K562 (cell line): ENCODE data around the gene ZKSCAN4. TPM values are rescaled to one million over a fixed set of nuclear protein-coding genes. Genes with fewer than 3 reads are reported as not detected.

Source experiments
- ERF ChIP-seq: fragments of 450-650 bp; formaldehyde crosslinking; IDR thresholded peaks from 2 replicates; pipeline ENCODE4 v1.4.0; 2020; ENCODE audit warnings: mild to moderate bottlenecking, mixed read lengths
- FOXJ2 ChIP-seq: fragments of 200-800 bp; sonication (Bioruptor generic); IDR thresholded peaks from 2 replicates; pipeline ENCODE4 v1.6.1; 2016; ENCODE audit warnings: missing genetic modification characterization, missing compliant biosample characterization
- FOXK2 ChIP-seq, 2 experiments: fragments of 450-650 bp; IDR thresholded peaks in 1 of 2; conservative IDR thresholded peaks in 1 of 2; 2 replicates each; pipeline ENCODE4 v1.6.1; 2016; ENCODE audit warnings: low read depth in 2 of 2, mild to moderate bottlenecking in 1 of 2
- GABPA ChIP-seq: fragments of 200-800 bp; sonication (Bioruptor generic); conservative IDR thresholded peaks from 2 replicates; pipeline ENCODE4 v1.6.1; 2016; ENCODE audit warnings: low read depth, missing genetic modification characterization, missing compliant biosample characterization
- GTF2E2 ChIP-seq: fragments of 200-800 bp; sonication (Bioruptor generic); IDR thresholded peaks from 2 replicates; pipeline ENCODE4 v1.6.1; 2016; ENCODE audit warnings: missing genetic modification characterization, missing compliant biosample characterization
- KDM5B ChIP-seq: fragments of 200-600 bp; sonication (generic); IDR thresholded peaks from 2 replicates; pipeline ENCODE4 v1.6.1; 2012; ENCODE audit warnings: low read depth, mild to moderate bottlenecking, moderate library complexity, low read length, control low read depth, inconsistent platforms; ENCODE audit not compliant: insufficient replicate concordance
- RB1 ChIP-seq: fragments of 450-650 bp; IDR thresholded peaks from 2 replicates; pipeline ENCODE4 v1.6.1; 2017; ENCODE audit warnings: low read depth, mild to moderate bottlenecking
- RBM25 ChIP-seq: fragments of 200-400 bp; formaldehyde crosslinking; IDR thresholded peaks from 2 replicates; pipeline ENCODE4 v1.6.1; 2018; ENCODE audit warnings: low read length, low read depth, moderate library complexity; ENCODE audit not compliant: severe bottlenecking
- RBM39 ChIP-seq: fragments of 200-400 bp; formaldehyde crosslinking; optimal IDR thresholded peaks from 2 replicates; pipeline ENCODE3; 2018; ENCODE audit warnings: low read depth, low read length
- SIRT6 ChIP-seq: IDR thresholded peaks from one replicate; pipeline ENCODE4 v1.6.1; 2012; ENCODE audit warnings: low read depth, mild to moderate bottlenecking, control low read depth, inconsistent platforms, low read length, moderate library complexity
- SIX5 ChIP-seq, 2 experiments: IDR thresholded peaks; 2 replicates each; pipeline ENCODE4 v1.6.1; 2011; ENCODE audit warnings: low read length in 2 of 2, borderline replicate concordance in 1 of 2, low read depth in 1 of 2, mild to moderate bottlenecking in 1 of 2, moderate library complexity in 1 of 2; ENCODE audit not compliant: insufficient read depth in 1 of 2
- SMC3 ChIP-seq: conservative IDR thresholded peaks from 2 replicates; pipeline ENCODE4 v1.6.1; 2011; ENCODE audit warnings: low read depth, low read length, improper control_type of control experiment; ENCODE audit not compliant: insufficient read depth
- TBL1XR1 ChIP-seq, 2 experiments: IDR thresholded peaks; 2 replicates each; pipeline ENCODE4 v1.6.1; 2012; ENCODE audit warnings: improper control_type of control experiment in 2 of 2, low read length in 2 of 2, mild to moderate bottlenecking in 1 of 2
- TEAD1 ChIP-seq, 2 experiments: fragments of 450-650 bp in 1 of 2; sonication (generic) in 1 of 2; formaldehyde crosslinking; IDR thresholded peaks; 2 replicates each; pipeline versions ENCODE4 v1.4.0 to v1.8.0; 2020 to 2022; ENCODE audit warnings: mild to moderate bottlenecking in 2 of 2, missing genetic modification reagents in 1 of 2
- THRAP3 ChIP-seq: fragments of 450-650 bp; IDR thresholded peaks from 2 replicates; pipeline ENCODE4 v1.6.1; 2016; ENCODE audit warnings: mild to moderate bottlenecking, inconsistent platforms, borderline replicate concordance
- TSC22D4 ChIP-seq: fragments of 450-650 bp; IDR thresholded peaks from 2 replicates; pipeline ENCODE4 v1.6.1; 2016; ENCODE audit warnings: missing genetic modification characterization, missing biosample characterization, control low read depth
- ZBED1 ChIP-seq: IDR thresholded peaks from 2 replicates; pipeline ENCODE4 v1.6.1; 2014
- ZBTB7A ChIP-seq: IDR thresholded peaks from 2 replicates; pipeline ENCODE4 v1.6.1; 2011; ENCODE audit warnings: low read depth, mild to moderate bottlenecking, low read length, moderate library complexity, borderline replicate concordance; ENCODE audit not compliant: control insufficient read depth
- ZKSCAN1 ChIP-seq: fragments of 150-350 bp; IDR thresholded peaks from 2 replicates; pipeline ENCODE4 v1.6.1; 2016; ENCODE audit warnings: low read depth, low read length
- ZNF644 ChIP-seq: fragments of 200-800 bp; sonication (Bioruptor generic); IDR thresholded peaks from 2 replicates; pipeline ENCODE4 v1.6.1; 2016; ENCODE audit warnings: low read depth, missing genetic modification characterization, missing compliant biosample characterization
- polyA plus RNA-seq, 8 experiments: library from polyadenylated mRNA; depleted of rRNA in 4 of 8; stranded (reverse) in 5 of 8; unstranded in 3 of 8; fragments of >200 nt; fragmentation: Nextera tagmentation in 2 of 8; fragmentation: Illumina TruSeq in 1 of 8; extraction: Ambion mirVana in 2 of 8; extraction: Trizol in 1 of 8; gene quantifications; 2 replicates each; pipeline versions ENCODE4 v1.2.1 to v1.2.3, GENCODE V29; 2011 to 2014; ENCODE audit warnings: inconsistent platforms in 1 of 8, missing spikeins in 1 of 8
- total RNA-seq, 7 experiments: library from RNA; depleted of rRNA in 6 of 7; stranded (reverse); fragments of >200 nt in 6 of 7; fragmentation: Illumina TruSeq in 2 of 7; extraction: Trizol in 2 of 7; gene quantifications; 2 replicates each; pipeline versions ENCODE4 v1.2.1 to v1.2.3, GENCODE V29; 2011 to 2021; ENCODE audit warnings: low replicate concordance in 1 of 7
- TF ChIP-seq, protein P1 (sequence below): fragments of 250-450 bp; sonication (Bioruptor Pico); IDR thresholded peaks from 2 replicates; pipeline ENCODE4 v1.4.0; 2020
- TF ChIP-seq, protein P2 (sequence below): fragments of 450-650 bp; IDR thresholded peaks from 2 replicates; pipeline ENCODE4 v1.6.1; 2018; ENCODE audit warnings: mild to moderate bottlenecking, low read depth; ENCODE audit not compliant: partially characterized antibody
- TF ChIP-seq, protein P3 (sequence below): fragments of 450-650 bp; IDR thresholded peaks from 2 replicates; pipeline ENCODE4 v1.6.1; 2016; ENCODE audit warnings: antibody characterized with exemption

The ZKSCAN4 gene
- total and polyA plus RNA-seq, 9 of the 15 experiments (the other 6 are each of a cell fraction or from before 2014, with no cell fraction given), result 1.2 to 5.3 (median 4.7) TPM

DNA sequence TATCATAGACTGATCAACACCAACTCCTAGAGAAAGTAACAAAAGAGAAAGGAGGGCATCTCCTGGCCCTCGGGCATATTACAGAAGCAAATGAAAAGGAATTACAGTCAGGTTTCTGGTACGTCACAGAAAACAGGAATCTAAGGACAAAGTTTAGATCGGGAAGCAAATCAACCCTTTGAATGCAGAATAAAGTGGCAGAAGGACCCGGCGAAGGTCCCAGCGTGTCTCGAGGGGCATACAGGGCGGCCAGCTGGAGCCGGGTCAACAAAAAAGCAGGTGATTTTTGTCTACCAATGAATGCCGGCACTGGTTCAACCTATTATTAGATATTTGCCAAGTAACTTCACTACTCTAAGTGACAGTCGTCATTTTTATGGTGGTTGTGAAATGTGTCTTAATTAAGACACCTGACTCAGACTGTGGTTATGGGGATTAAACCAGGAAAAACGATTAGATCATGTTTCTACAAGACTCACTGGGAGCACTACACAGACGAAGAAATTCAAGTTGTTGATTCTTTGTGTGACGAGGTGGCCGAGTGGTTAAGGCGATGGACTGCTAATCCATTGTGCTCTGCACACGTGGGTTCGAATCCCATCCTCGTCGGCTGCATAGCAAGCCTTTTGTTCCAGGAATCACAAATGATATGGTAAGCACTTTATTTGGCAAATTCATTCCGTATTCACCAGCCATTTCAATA, 39.4 kb downstream of the ZKSCAN4 start (continued):
- TF ChIP-seq, protein P1, sequence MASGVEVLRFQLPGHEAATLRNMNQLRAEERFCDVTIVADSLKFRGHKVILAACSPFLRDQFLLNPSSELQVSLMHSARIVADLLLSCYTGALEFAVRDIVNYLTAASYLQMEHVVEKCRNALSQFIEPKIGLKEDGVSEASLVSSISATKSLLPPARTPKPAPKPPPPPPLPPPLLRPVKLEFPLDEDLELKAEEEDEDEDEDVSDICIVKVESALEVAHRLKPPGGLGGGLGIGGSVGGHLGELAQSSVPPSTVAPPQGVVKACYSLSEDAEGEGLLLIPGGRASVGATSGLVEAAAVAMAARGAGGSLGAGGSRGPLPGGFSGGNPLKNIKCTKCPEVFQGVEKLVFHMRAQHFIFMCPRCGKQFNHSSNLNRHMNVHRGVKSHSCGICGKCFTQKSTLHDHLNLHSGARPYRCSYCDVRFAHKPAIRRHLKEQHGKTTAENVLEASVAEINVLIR (CRISPR knock-in tag), result no peak
- TF ChIP-seq, protein P2, sequence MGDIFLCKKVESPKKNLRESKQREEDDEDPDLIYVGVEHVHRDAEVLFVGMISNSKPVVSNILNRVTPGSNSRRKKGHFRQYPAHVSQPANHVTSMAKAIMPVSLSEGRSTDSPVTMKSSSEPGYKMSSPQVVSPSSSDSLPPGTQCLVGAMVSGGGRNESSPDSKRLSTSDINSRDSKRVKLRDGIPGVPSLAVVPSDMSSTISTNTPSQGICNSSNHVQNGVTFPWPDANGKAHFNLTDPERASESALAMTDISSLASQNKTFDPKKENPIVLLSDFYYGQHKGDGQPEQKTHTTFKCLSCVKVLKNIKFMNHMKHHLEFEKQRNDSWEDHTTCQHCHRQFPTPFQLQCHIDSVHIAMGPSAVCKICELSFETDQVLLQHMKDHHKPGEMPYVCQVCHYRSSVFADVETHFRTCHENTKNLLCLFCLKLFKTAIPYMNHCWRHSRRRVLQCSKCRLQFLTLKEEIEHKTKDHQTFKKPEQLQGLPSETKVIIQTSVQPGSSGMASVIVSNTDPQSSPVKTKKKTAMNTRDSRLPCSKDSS, result no peak
- TF ChIP-seq FOXJ2 (tag) (0 out of 2 replicates have a peak, but pooled peaks have one; percentile 54), KDM5B (no peak), RBM39 (peak; percentile 84), RB1 (peak; percentile 93), SIX5 (IDR thresholded peaks at IDR 0.05; ENCODE audit: borderline replicate concordance in 1 of 2, insufficient read depth in 1 of 2, low read depth in 1 of 2, low read length in 2 of 2) (no peak), RBM25 (no peak), GTF2E2 (no peak), TSC22D4 (tag) (no peak), TEAD1 (CRISPR knock-in tag; IDR thresholded peaks at IDR 0.05) (peak; percentile 30 to 67; a peak in 2 of 4 replicates), TBL1XR1 (IDR thresholded peaks at IDR 0.05; ENCODE audit: low read length in 2 of 2) (peak; percentile 7 to 98; a peak in 3 of 4 replicates), ZKSCAN1 (peak; percentile 87), SIRT6 (no peak), ERF (0 out of 2 replicates have a peak, but pooled peaks have one; percentile 37), GABPA (tag) (no peak), THRAP3 (no peak), SMC3 (no peak), ZNF644 (peak; percentile 47; the same call in 1 of the 2 replicates), ZBED1 (no peak), ZBTB7A (no peak), FOXK2 (conservative IDR thresholded peaks at IDR 0.05 in 1 of 2, IDR thresholded peaks at IDR 0.05 in 1 of 2; ENCODE audit: low read depth in 2 of 2) (peak; percentile 83 to 92)
- TF ChIP-seq, protein P3, sequence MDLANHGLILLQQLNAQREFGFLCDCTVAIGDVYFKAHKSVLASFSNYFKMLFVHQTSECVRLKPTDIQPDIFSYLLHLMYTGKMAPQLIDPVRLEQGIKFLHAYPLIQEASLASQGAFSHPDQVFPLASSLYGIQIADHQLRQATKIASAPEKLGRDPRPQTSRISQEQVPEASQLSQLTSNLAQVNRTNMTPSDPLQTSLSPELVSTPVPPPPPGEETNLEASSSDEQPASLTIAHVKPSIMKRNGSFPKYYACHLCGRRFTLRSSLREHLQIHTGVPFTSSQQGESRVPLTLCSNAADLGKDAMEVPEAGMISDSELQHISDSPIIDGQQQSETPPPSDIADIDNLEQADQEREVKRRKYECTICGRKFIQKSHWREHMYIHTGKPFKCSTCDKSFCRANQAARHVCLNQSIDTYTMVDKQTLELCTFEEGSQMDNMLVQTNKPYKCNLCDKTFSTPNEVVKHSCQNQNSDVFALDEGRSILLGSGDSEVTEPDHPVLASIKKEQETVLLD, result peak; percentile 84
